Common myeloid progenitor, CD34-positive (primary cell): Measurements from ENCODE around the gene CCDC85C.
A peak's percentile ranks its signal among the peaks of the same experiment; 100 is the strongest.

Experiments
- CTCF ChIA-PET: fragments of 350-600 bp; sonication (Branson Sonifier 250); formaldehyde crosslinking; loops from one replicate; lab custom pipeline; 2021; ENCODE audit warnings: antibody characterized with exemption; lab: Charles Lee
- POLR2A ChIA-PET: fragments of 350-600 bp; sonication (Branson Sonifier 250); formaldehyde crosslinking; loops from one replicate; lab custom pipeline; 2021; ENCODE audit warnings: antibody characterized with exemption; lab: Charles Lee
- DNase-seq, 3 donors: peaks; one replicate each; pipeline versions ENCODE4 v3.0.0 to v3.0.0-alpha.2; 2013
- H3K27ac ChIP-seq, 2 experiments: 1 replicate in 1 of 2; 2 replicates in 1 of 2; pipeline ENCODE4 v1.7.0; 2013; ENCODE audit warnings: inconsistent platforms in 2 of 2, low read length in 2 of 2, mild to moderate bottlenecking in 2 of 2, low read depth in 1 of 2, moderate library complexity in 1 of 2; ENCODE audit not compliant: severe bottlenecking in 2 of 2, insufficient read depth in 1 of 2, poor library complexity in 1 of 2
- H3K27me3 ChIP-seq, 5 experiments: replicated peaks in 2 of 5; 1 replicate in 3 of 5; 2 replicates in 2 of 5; pipeline versions ENCODE4 v1.6.1 to v1.7.0; 2013; ENCODE audit warnings: low read length in 4 of 5, mild to moderate bottlenecking in 2 of 5, moderate library complexity in 2 of 5, inconsistent platforms in 1 of 5; ENCODE audit not compliant: insufficient read depth in 5 of 5, control insufficient read depth in 4 of 5
- H3K36me3 ChIP-seq, 4 experiments: 1 replicate in 2 of 4; 2 replicates in 2 of 4; pipeline versions ENCODE4 v1.6.1 to v1.7.0; 2013; ENCODE audit warnings: low read length in 3 of 4, control low read depth in 1 of 4, mild to moderate bottlenecking in 1 of 4; ENCODE audit not compliant: control insufficient read depth in 4 of 4, insufficient read depth in 4 of 4
- H3K4me1 ChIP-seq, 4 experiments: 1 replicate in 3 of 4; 2 replicates in 1 of 4; pipeline versions ENCODE4 v1.6.1 to v1.7.1; 2013; ENCODE audit warnings: low read length in 3 of 4, mild to moderate bottlenecking in 3 of 4, control low read depth in 1 of 4, inconsistent platforms in 1 of 4, moderate library complexity in 1 of 4; ENCODE audit not compliant: control insufficient read depth in 4 of 4, insufficient read depth in 4 of 4; ENCODE audit errors: control extremely low read depth in 1 of 4
- H3K4me3 ChIP-seq, 7 experiments: 1 replicate in 4 of 7; 2 replicates in 3 of 7; pipeline versions ENCODE4 v1.5.1 to v1.7.0; 2013; ENCODE audit warnings: mild to moderate bottlenecking in 7 of 7, low read length in 6 of 7, moderate library complexity in 6 of 7, inconsistent platforms in 2 of 7, low read depth in 2 of 7, control low read depth in 1 of 7; ENCODE audit not compliant: insufficient read depth in 4 of 7, control insufficient read depth in 1 of 7; ENCODE audit errors: extremely low read depth in 1 of 7
- H3K9me3 ChIP-seq, 5 experiments: 1 replicate in 4 of 5; 2 replicates in 1 of 5; pipeline versions ENCODE4 v1.6.1 to v1.7.1; 2013; ENCODE audit warnings: low read length in 4 of 5, mild to moderate bottlenecking in 2 of 5, inconsistent platforms in 1 of 5, low read depth in 1 of 5, moderate library complexity in 1 of 5; ENCODE audit not compliant: control insufficient read depth in 4 of 5, insufficient read depth in 2 of 5; ENCODE audit errors: control extremely low read depth in 1 of 5
- WGBS: methylation state at CpG from one replicate; pipeline ENCODE4 v1.1.5; 2013; ENCODE audit not compliant: insufficient coverage; 5-methylcytosine and 5-hydroxymethylcytosine counted together

The CCDC85C gene

DNA sequence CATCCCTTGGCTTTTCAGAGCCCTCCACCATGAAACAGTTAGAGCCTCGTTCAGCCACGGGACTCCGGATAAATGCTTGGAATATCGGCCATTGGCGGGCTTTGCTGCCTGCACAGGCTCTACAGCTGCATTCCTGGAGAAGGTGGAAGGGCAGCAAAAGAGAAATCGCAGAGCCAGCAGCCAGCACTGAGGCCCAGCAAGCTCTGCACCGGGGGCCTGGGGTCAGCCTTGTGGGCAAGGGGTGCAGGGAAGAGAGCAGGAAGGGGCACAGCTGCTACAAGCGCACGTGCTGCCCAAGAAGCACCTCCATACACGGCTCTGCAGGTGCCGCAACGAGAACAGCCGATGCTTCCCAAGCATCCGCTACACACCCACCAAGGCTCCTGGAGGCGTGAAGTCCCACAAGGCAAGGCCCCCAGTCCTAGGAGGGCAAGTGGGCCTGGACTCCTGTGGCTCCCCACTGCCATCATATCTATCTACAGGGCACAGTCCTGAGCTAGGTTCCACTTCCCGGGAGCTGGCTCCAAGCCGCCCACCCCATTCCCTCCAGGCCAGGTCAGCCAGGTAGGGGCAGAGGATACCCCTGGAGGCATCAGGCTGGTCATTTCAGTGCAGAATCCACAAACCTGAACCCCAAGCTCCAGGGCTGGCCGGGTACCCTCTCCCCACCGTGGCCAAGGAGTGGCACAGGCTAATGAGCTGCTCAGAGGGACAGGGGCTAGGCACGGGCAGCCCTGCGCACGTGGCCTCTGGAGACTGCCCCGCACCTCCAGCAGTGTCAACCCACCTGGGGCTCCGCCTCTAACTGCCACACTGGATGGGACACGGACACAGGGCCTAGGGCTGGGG, 82.6 kb downstream of the CCDC85C start:
- no peak for DNase-seq
- CTCF ChIA-PET: interaction anchor here (0.6 to 1.6 kb wide), 4 partner anchors 103 to 115 kb away, joined by 3 to 8 read pairs (median 3); no protein-coding TSS in a partner anchor
- H3K27me3 ChIP-seq: no peaks in the 10 kb centered on the region
- POLR2A ChIA-PET: no interaction called here
- 97% methylated on average over 25 of the region's 25 CpGs for whole genome bisulfite sequencing
- no peaks in the 10 kb centered on the region for H3K4me1 ChIP-seq
- no peak overlapping the region for H3K27ac ChIP-seq
- H3K36me3 ChIP-seq: no peaks in the 10 kb centered on the region
- H3K9me3 ChIP-seq: no peaks in the 10 kb centered on the region
- no peak overlapping the region for H3K4me3 ChIP-seq

- H3K27ac ChIP-seq: no peak overlapping the region
Observed at GRCh38 chr14:99520571-99521081, 83.4 kb downstream of the CCDC85C start.

DNA sequence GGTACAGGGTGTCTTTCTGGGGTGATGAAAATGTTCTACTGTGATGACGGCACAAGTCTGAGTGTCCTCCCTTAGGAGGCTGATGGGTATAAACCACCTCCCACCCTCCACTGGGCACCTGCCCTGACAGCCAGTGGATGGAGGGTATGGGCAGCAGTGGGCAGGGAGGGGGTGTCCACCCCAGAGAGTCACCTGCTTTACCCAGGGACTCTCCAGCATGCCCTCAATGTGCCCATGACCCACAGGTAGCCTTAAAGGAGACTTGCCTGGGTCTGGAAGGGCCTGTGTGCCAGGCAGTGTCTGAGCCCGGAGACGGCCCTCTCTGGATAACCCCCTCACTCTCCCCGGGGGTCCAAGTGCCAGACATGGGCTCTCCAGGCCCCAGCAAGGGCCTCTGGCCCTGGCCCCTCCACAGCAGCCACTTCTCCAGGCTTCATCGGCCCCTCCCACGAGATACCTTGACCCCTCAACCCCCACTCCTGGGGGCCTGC, 84.0 kb downstream of the CCDC85C start:
- no peaks in the 10 kb centered on the region for H3K27me3 ChIP-seq
- H3K27ac ChIP-seq: no peak overlapping the region
- no peaks in the 10 kb centered on the region for H3K36me3 ChIP-seq

More at GRCh38 chr14:99520571-99521081, 83.4 kb downstream of the CCDC85C start:
- Histone ChIP-seq H3K36me3 (no peaks in the 10 kb centered on the region), H3K4me1 (no peaks in the 10 kb centered on the region), H3K9me3 (no peaks in the 10 kb centered on the region), H3K4me3 (no peak overlapping the region), H3K27me3 (no peaks in the 10 kb centered on the region)
- 98% methylated on average over 9 of the region's 11 CpGs for WGBS
- ChIA-PET POLR2A (no interaction called here), CTCF (interaction anchor here (1.5 to 1.6 kb wide), 2 partner anchors 104 to 105 kb away, joined by 3 read pairs; no protein-coding TSS in a partner anchor)
- no peak for DNase-seq

DNA sequence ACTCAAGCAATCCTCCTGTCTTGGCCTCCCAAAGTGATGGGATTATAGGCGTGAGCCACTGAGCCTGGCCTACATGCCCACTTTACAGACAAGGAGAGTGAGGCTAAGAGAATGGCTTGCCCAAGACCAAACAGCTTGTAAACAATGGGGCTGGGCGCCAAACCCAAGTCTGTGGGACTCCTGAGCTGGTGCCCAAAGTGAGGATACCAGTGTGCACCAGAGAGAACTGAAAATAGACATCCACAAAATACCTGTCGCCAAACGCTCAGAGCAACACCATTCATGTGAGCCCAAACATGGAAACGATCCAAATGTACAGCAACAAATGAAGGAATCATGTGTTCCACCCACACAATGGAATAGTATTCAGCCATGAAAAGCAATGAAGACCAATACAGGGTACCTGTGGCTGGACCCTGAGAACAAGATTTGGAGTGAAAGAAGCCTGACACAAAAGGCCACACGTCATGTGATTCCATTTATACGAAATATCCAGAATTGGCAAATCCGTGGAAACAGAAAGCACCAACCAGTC, 84.6 kb downstream of the CCDC85C start:
- DNase-seq: no peak
- H3K9me3 ChIP-seq: no peaks in the 10 kb centered on the region
- ChIA-PET CTCF (interaction anchor here (1.0 kb wide), 3 partner anchors 24 to 368 kb away, joined by 3 read pairs; no protein-coding TSS in a partner anchor), POLR2A (no interaction called here)
- H3K27me3 ChIP-seq: no peaks in the 10 kb centered on the region
- no peak overlapping the region for H3K4me3 ChIP-seq
- 95% methylated on average over 6 of the region's 8 CpGs for WGBS
- no peaks in the 10 kb centered on the region for H3K36me3 ChIP-seq
- H3K4me1 ChIP-seq: no peaks in the 10 kb centered on the region
- H3K27ac ChIP-seq: no peak overlapping the region

More for the DNA sequence above, 84.0 kb downstream of the CCDC85C start:
- no peak for DNase-seq
- Histone ChIP-seq H3K9me3 (no peaks in the 10 kb centered on the region), H3K4me1 (no peaks in the 10 kb centered on the region), H3K4me3 (no peak overlapping the region)
- ChIA-PET CTCF (interaction anchor here (1.0 kb wide), 2 partner anchors 25 to 367 kb away, joined by 3 read pairs; no protein-coding TSS in a partner anchor), POLR2A (no interaction called here)
- 90% methylated on average over 3 of the region's 6 CpGs for WGBS

- Histone ChIP-seq H3K4me3 (no peak overlapping the region), H3K9me3 (no peaks in the 10 kb centered on the region)
- CTCF ChIA-PET: interaction anchor here (0.7 to 2.1 kb wide), 11 partner anchors 10 to 369 kb away, joined by 3 to 6 read pairs (median 3); no protein-coding TSS in a partner anchor
Observed at GRCh38 chr14:99518441-99519346, 85.3 kb downstream of the CCDC85C start.

DNA sequence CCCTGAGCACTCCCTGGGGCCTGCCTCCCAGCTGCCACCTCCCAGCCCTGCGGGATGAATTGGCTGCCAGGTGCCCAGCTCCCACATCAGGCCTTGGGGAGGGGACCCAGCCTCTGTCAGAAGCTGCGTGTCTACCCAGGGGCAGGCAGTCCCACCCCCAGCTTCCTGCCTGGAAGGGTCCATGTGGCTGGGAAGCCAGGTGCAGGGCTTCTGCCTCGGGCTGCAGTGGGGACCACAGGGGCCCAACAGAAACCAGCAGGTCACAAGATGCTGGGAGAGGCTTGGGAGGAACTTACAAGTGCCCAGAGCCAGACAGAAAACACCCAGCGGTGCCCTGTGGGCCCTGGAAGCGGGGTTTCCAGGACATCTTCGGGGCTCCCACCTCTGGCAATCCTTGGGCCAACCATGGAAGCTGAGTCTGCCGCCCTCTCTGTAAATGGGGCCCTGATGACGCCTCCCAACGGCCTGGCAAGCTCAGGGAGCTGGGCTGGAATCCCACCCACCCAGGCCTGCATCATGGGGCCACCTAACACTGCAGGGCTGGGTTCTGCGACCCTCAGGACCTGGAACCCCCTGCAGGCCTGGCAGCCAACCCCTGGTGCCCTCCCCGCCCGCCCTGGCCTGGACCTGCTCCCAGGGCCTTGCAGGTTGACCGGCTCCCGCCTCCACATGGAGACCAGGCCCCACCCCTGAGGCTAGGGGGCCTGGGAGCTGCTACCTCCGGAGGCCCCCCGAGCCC, 86.2 kb downstream of the CCDC85C start:
- no peaks in the 10 kb centered on the region for H3K27me3 ChIP-seq
- ChIA-PET POLR2A (no interaction called here), CTCF (interaction anchor here (0.7 to 3.2 kb wide), 9 partner anchors 10 to 370 kb away, joined by 3 to 11 read pairs (median 4); no protein-coding TSS in a partner anchor)
- no peak overlapping the region for H3K27ac ChIP-seq
- DNase-seq: no peak
- H3K4me3 ChIP-seq: no peak overlapping the region
- H3K36me3 ChIP-seq: peaks cover 0 to 9% (median 4%) of the 10 kb centered on the region in 4 experiments
- no peaks in the 10 kb centered on the region for H3K9me3 ChIP-seq
- WGBS: 69% methylated on average over 14 of the region's 16 CpGs
- H3K4me1 ChIP-seq: no peaks in the 10 kb centered on the region

More at GRCh38 chr14:99518441-99519346, 85.3 kb downstream of the CCDC85C start:
- Histone ChIP-seq H3K36me3 (peaks cover 0 to 5% (median 3%) of the 10 kb centered on the region in 4 experiments), H3K27me3 (no peaks in the 10 kb centered on the region), H3K4me1 (no peaks in the 10 kb centered on the region), H3K27ac (no peak overlapping the region)
- peak; percentile 47 to 77 (median 72) for DNase-seq
- WGBS: 24% methylated on average over 15 of the region's 21 CpGs
- POLR2A ChIA-PET: no interaction called here
